K562 (cell line): ENCODE results near the gene NOTCH1. TPM values are rescaled to one million over a fixed set of nuclear protein-coding genes. Genes with fewer than 3 reads are reported as not detected.

ENCODE experiments used
- ARHGAP35 ChIP-seq: fragments of 450-650 bp; IDR thresholded peaks from 2 replicates; pipeline ENCODE4 v1.6.1; 2018; ENCODE audit not compliant: partially characterized antibody
- DNMT1 ChIP-seq: fragments of 450-650 bp; IDR thresholded peaks from 2 replicates; pipeline ENCODE4 v1.6.1; 2016; ENCODE audit warnings: antibody characterized with exemption, mild to moderate bottlenecking
- MTA1 ChIP-seq: fragments of 450-650 bp; IDR thresholded peaks from 2 replicates; pipeline ENCODE4 v1.6.1; 2017; ENCODE audit warnings: borderline replicate concordance
- SRF ChIP-seq, 2 experiments: fragments of 250-450, 450-650 bp in 1 of 2; sonication (Bioruptor Pico) in 1 of 2; sonication (generic) in 1 of 2; formaldehyde crosslinking; IDR thresholded peaks; 2 replicates each; pipeline versions ENCODE4 v1.5.0 to v1.5.1; 2020 to 2022; ENCODE audit warnings: mild to moderate bottlenecking in 1 of 2, missing genetic modification reagents in 1 of 2
- TBP ChIP-seq: optimal IDR thresholded peaks from 2 replicates; pipeline ENCODE3; 2011; ENCODE audit warnings: low read depth, low read length, improper control_type of control experiment
- TCF7 ChIP-seq: sonication (generic); IDR thresholded peaks from 2 replicates; pipeline ENCODE4 v1.6.1; 2016; ENCODE audit warnings: antibody characterized with exemption, borderline replicate concordance
- ZNF217 ChIP-seq: sonication (generic); formaldehyde crosslinking; IDR thresholded peaks from 2 replicates; pipeline ENCODE4 v1.8.0; 2022; ENCODE audit warnings: mild to moderate bottlenecking, missing genetic modification reagents
- polyA plus RNA-seq, 8 experiments: library from polyadenylated mRNA; depleted of rRNA in 4 of 8; stranded (reverse) in 5 of 8; unstranded in 3 of 8; fragments of >200 nt; fragmentation: Nextera tagmentation in 2 of 8; fragmentation: Illumina TruSeq in 1 of 8; extraction: Ambion mirVana in 2 of 8; extraction: Trizol in 1 of 8; gene quantifications; 2 replicates each; pipeline versions ENCODE4 v1.2.1 to v1.2.3, GENCODE V29; 2011 to 2014; ENCODE audit warnings: inconsistent platforms in 1 of 8, missing spikeins in 1 of 8
- total RNA-seq, 7 experiments: library from RNA; depleted of rRNA in 6 of 7; stranded (reverse); fragments of >200 nt in 6 of 7; fragmentation: Illumina TruSeq in 2 of 7; extraction: Trizol in 2 of 7; gene quantifications; 2 replicates each; pipeline versions ENCODE4 v1.2.1 to v1.2.3, GENCODE V29; 2011 to 2021; ENCODE audit warnings: low replicate concordance in 1 of 7
- TF ChIP-seq, protein P1 (sequence below): fragments of 200-800 bp; sonication (Bioruptor generic); IDR thresholded peaks from 2 replicates; pipeline ENCODE4 v1.6.1; 2016; ENCODE audit warnings: missing genetic modification characterization, missing compliant biosample characterization

NOTCH1 gene
- total and polyA plus RNA-seq, 9 of the 15 experiments (the other 6 are each of a cell fraction or from before 2014, with no cell fraction given): 0.03 to 31.4 (median 2.3) TPM

DNA sequence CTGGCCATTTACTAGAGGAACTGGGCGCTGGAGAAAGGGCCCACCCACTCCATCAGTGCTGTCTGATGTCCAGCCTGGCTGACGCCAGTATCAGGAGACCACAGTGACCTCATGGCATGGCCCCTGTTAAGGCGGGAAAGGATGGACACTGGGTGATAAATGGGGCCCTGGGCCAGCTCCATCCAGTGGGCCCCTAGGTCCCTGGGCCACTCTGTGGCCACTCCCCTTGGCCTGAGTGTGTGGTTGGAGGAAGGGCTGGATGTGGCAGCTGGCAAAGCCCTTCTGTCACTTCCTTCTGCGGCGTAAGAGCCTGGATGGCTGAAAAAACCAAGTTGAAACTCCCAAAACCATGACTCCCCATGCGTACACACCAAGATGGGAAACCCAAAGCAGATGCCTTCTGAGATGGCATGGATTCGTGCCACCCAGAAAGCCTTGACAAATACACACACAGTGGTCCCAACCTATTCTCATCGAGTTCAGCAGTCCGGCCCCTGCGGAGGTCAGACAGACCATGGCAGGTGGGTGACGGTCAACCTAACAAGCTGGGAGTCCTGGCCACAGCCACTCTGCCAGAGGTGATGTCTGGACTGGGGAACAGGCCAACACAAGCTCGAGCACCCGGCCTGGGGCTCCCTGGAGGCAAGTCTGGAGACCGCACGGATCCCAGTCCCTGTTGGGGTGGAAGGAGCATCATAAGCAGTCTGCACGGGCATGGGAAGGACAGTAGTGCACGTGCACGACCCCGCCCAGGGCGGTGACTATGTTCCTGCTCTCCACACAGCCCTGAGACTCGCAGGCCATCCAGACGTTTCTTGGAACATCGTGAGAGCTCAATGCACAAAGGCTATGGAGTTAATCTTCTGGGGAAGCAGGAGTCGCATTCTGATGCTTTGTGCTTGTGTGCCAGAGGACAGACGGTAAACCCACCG lies 45.2 kb upstream of the NOTCH1 start (continued):
- TF ChIP-seq, protein P1, sequence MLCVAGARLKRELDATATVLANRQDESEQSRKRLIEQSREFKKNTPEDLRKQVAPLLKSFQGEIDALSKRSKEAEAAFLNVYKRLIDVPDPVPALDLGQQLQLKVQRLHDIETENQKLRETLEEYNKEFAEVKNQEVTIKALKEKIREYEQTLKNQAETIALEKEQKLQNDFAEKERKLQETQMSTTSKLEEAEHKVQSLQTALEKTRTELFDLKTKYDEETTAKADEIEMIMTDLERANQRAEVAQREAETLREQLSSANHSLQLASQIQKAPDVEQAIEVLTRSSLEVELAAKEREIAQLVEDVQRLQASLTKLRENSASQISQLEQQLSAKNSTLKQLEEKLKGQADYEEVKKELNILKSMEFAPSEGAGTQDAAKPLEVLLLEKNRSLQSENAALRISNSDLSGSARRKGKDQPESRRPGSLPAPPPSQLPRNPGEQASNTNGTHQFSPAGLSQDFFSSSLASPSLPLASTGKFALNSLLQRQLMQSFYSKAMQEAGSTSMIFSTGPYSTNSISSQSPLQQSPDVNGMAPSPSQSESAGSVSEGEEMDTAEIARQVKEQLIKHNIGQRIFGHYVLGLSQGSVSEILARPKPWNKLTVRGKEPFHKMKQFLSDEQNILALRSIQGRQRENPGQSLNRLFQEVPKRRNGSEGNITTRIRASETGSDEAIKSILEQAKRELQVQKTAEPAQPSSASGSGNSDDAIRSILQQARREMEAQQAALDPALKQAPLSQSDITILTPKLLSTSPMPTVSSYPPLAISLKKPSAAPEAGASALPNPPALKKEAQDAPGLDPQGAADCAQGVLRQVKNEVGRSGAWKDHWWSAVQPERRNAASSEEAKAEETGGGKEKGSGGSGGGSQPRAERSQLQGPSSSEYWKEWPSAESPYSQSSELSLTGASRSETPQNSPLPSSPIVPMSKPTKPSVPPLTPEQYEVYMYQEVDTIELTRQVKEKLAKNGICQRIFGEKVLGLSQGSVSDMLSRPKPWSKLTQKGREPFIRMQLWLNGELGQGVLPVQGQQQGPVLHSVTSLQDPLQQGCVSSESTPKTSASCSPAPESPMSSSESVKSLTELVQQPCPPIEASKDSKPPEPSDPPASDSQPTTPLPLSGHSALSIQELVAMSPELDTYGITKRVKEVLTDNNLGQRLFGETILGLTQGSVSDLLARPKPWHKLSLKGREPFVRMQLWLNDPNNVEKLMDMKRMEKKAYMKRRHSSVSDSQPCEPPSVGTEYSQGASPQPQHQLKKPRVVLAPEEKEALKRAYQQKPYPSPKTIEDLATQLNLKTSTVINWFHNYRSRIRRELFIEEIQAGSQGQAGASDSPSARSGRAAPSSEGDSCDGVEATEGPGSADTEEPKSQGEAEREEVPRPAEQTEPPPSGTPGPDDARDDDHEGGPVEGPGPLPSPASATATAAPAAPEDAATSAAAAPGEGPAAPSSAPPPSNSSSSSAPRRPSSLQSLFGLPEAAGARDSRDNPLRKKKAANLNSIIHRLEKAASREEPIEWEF (CRISPR knock-in tag): no peak
- no peak for TF ChIP-seq TCF7
- no peak for TF ChIP-seq MTA1
- no peak for TF ChIP-seq DNMT1
- TF ChIP-seq ZNF217 (CRISPR knock-in tag): no peak
- no peak for TF ChIP-seq SRF (CRISPR knock-in tag; IDR thresholded peaks at IDR 0.05)
- TF ChIP-seq ARHGAP35: no peak
- TF ChIP-seq TBP: no peak
